Bronchial epithelial cell (primary cell): ENCODE data around the gene CFAP46. TPM values are rescaled to one million over a fixed set of nuclear protein-coding genes. Genes with fewer than 3 reads are reported as not detected.

Experiments used
- DNase-seq: peaks from one replicate; pipeline ENCODE4 v3.0.0-alpha.2; 2010; ENCODE audit warnings: low read depth
- FAIRE-seq: peaks from 2 replicates; lab custom pipeline; 2011; peaks lifted over from hg19 to GRCh38; lab: Jason Lieb, UNC
- H3K27me3 ChIP-seq: 2 replicates; pipeline ENCODE4 v1.5.1; 2011; ENCODE audit warnings: low read length; ENCODE audit not compliant: control insufficient read depth, insufficient read depth
- H3K36me3 ChIP-seq: 2 replicates; pipeline ENCODE4 v1.5.1; 2011; ENCODE audit warnings: low read length; ENCODE audit not compliant: control insufficient read depth, insufficient read depth
- H3K4me3 ChIP-seq: 2 replicates; pipeline ENCODE4 v1.5.1; 2011; ENCODE audit warnings: mild to moderate bottlenecking, low read depth, low read length, control low read depth
- CTCF ChIP-seq: IDR thresholded peaks from 2 replicates; pipeline ENCODE4 v1.5.1; 2011; ENCODE audit warnings: mild to moderate bottlenecking, moderate library complexity, low read length, control low read depth, inconsistent platforms; ENCODE audit not compliant: insufficient read depth, severe bottlenecking
- total RNA-seq: library from RNA; depleted of rRNA; stranded (reverse); fragments of >200 nt; gene quantifications from 2 replicates; pipeline ENCODE4 v1.2.1, GENCODE V29; 2014

The CFAP46 gene
- total RNA-seq, 1 donor from 2014 or later = 0.26 TPM

GRCh38 chr10:132766291-132766690, 176.1 kb downstream of the CFAP46 start:
- no peaks in the 10 kb centered on the region for H3K27me3 ChIP-seq
- DNase-seq = no peak

DNA sequence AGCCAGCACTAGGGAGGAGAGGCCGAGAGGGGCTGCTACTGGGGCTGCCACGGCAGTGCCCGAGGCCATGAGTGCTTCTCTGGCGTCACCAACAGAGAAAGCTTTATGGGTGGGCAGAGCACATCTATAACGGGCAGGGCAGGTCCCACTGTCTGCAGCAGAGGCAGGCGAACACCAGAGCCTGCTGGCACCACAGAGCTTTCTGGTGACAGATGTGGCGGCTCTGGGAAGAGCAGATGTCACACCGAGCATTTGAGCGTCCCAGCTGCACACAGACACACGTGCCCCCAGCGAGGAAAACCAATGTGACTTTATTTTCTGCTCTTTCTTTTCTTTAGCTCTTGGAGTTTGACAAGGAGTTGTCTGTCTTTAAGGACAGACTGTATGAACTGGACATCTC, 176.9 kb downstream of the CFAP46 start:
- DNase-seq (no peak), FAIRE-seq (no peak)
- no peak for TF ChIP-seq CTCF
- Histone ChIP-seq H3K36me3 (peaks cover 2% of the 10 kb centered on the region), H3K27me3 (no peaks in the 10 kb centered on the region), H3K4me3 (no peak overlapping the region)

More at GRCh38 chr10:132766291-132766690, 176.1 kb downstream of the CFAP46 start:
- FAIRE-seq = no peak
- no peak for TF ChIP-seq CTCF
- no peak overlapping the region for H3K4me3 ChIP-seq
- H3K36me3 ChIP-seq = peaks cover 2% of the 10 kb centered on the region

DNA sequence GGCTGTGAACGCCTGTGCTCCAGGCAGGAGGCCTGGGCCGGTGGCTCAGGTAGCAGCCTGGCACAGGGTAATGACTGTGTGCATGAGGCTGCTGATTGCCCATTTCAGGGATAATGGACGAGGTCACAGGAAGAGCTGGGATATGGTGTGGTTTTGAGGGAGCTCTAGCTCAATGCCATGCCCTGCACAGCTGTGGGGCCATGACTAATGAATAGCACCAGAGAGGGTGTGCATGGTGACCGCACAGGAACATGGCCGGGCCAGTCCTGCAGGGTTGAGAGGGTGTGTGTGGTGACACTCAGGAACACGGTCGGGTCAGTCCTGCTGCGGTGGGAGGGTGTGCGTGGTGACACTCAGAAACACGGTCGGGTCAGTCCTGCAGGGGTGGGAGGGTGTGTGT, 178.3 kb downstream of the CFAP46 start:
- Histone ChIP-seq H3K27me3 (no peaks in the 10 kb centered on the region), H3K4me3 (no peak overlapping the region), H3K36me3 (no peaks in the 10 kb centered on the region)
- DNase-seq (peak; percentile 10), FAIRE-seq (peak; percentile 64)
- TF ChIP-seq CTCF = no peak

GRCh38 chr10:132763545-132763944, 178.8 kb downstream of the CFAP46 start:
- no peak for TF ChIP-seq CTCF
- no peaks in the 10 kb centered on the region for H3K36me3 ChIP-seq
- peak; percentile 99 for FAIRE-seq

DNA sequence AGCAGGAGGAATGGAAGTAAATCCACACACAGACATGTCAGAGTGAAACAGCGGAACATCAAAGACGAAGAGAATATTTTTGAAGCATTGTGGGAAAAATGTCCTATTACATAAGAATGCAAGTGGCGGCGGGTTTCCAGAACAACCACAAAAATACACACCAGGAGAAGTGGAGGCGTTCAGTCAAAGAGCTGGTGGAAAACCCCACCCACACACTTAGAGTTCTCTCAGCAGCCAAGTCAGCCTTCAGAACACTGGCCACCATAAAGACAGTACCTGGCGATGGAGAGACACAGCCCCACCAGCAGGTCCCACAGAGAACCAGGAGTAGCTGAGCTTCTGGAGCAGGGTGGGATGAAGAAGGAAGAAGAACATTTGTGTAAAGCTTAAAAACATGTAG, 180.1 kb downstream of the CFAP46 start:
- Histone ChIP-seq H3K4me3 (no peak overlapping the region), H3K36me3 (no peaks in the 10 kb centered on the region), H3K27me3 (no peaks in the 10 kb centered on the region)
- FAIRE-seq (no peak), DNase-seq (no peak)
- TF ChIP-seq CTCF = no peak

More at GRCh38 chr10:132763545-132763944, 178.8 kb downstream of the CFAP46 start:
- H3K27me3 ChIP-seq = no peaks in the 10 kb centered on the region
- H3K4me3 ChIP-seq = no peak overlapping the region
- DNase-seq = no peak

DNA sequence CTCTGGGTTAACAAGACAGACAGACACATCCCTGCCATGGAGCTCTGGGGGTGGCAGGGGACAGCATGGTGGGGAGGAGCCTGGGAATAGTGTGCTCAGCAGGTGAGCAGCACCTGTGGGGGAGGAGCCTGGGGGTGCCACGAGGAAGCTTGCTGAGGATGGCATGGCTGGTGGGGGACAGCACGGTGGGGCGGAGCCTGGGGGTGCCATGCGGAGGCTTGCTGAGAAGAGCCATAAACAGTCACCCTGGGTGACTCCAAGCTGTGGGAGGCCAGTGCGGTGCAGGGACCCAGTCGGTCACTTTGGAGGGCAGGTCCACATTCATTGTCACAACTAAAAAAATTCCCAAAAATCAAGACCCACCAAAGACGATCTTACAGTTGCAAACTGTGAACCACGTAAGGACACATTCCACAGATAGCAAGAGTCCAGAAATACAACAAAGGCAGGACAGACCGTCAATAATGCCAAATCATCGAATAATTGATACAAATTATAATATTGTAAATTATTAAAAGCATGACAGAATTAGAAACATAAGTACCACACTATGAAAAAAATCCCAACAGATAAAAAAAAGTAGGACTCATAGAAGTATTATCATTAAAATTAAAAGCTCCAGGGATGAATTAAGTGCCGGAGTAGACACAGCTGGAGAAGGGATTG, 180.8 kb downstream of the CFAP46 start:
- no peak overlapping the region for H3K4me3 ChIP-seq
- DNase-seq (no peak), FAIRE-seq (no peak)
- H3K27me3 ChIP-seq = no peaks in the 10 kb centered on the region
- TF ChIP-seq CTCF = no peak
- H3K36me3 ChIP-seq = no peaks in the 10 kb centered on the region
